Measurements from ENCODE around the gene GTF3A. TPM values are rescaled to one million over a fixed set of nuclear protein-coding genes. Genes with fewer than 3 reads are reported as not detected.
A peak's percentile ranks its signal among the peaks of the same experiment; 100 is the strongest.

Gene GTF3A
- total and polyA plus RNA-seq, 9 of the 15 experiments (the other 6 are each of a cell fraction or from before 2014, with no cell fraction given) = 47.5 to 303 (median 174) TPM

DNA sequence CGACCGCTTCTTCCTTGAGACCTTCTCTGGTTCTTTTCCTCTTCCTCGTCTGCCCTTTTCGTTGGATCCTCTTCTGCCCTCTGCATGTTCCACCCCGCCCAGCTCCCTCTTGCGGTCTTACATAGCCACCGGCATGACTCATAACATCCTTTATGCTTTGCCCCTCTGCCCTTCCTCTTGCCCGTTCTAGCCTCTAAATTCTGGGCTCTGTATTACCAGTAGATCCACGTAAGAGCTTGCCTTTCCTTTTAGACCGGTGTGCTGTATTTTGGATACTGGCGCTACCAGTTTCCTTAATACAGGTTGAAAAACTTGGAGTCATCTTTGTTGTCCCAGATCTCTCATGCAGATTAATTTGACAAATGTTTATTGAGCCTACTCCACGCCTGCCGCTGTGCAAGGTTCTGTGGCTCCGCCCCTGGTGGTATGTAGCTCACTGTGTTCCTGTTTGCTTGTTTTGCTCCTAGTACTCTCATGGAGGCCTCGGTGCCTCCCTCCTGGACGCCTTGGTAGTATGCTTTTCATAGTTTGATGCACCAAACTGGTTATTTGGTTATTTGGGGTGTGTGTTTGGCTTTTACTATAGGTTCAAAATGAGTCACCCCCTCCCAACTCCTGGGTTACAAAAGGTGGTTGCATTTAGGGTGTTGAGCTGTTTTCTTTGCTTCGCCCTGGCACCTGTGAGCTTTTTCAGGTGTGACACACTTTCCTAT, 1.7 kb downstream of the GTF3A start (continued):
- TF ChIP-seq, protein P1, sequence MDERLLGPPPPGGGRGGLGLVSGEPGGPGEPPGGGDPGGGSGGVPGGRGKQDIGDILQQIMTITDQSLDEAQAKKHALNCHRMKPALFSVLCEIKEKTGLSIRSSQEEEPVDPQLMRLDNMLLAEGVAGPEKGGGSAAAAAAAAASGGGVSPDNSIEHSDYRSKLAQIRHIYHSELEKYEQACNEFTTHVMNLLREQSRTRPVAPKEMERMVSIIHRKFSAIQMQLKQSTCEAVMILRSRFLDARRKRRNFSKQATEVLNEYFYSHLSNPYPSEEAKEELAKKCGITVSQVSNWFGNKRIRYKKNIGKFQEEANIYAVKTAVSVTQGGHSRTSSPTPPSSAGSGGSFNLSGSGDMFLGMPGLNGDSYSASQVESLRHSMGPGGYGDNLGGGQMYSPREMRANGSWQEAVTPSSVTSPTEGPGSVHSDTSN (CRISPR knock-in tag; IDR thresholded peaks at IDR 0.05; ENCODE audit: low read depth) = no peak
- TF ChIP-seq, protein P1 (tag; conservative IDR thresholded peaks at IDR 0.05; ENCODE audit: low read depth) = peak; percentile 62
- TF ChIP-seq KLF13 (tag; IDR thresholded peaks at IDR 0.05; ENCODE audit: borderline replicate concordance, low read depth) (no peak), U2AF2 (optimal IDR thresholded peaks at IDR 0.05; ENCODE audit: low read depth, low read length) (no peak), NFATC3 (IDR thresholded peaks at IDR 0.05) (no peak), ZNF165 (CRISPR knock-in tag; IDR thresholded peaks at IDR 0.05; ENCODE audit: borderline replicate concordance) (no peak), MTA2 (IDR thresholded peaks at IDR 0.05; ENCODE audit: low read depth) (peak; percentile 23), ZNF354B (CRISPR knock-in tag; IDR thresholded peaks at IDR 0.05) (no peak), ZBTB8A (IDR thresholded peaks at IDR 0.05; ENCODE audit: partially characterized antibody) (no peak), ZNF232 (CRISPR knock-in tag; IDR thresholded peaks at IDR 0.05) (no peak), ETV1 (tag; conservative IDR thresholded peaks at IDR 0.05; ENCODE audit: low read depth) (0 out of 2 replicates have a peak, but pooled peaks have one; percentile 15), BACH1 (tag; IDR thresholded peaks at IDR 0.05) (no peak), KLF16 (IDR thresholded peaks at IDR 0.05) (no peak), BHLHE40 (IDR thresholded peaks at IDR 0.05; ENCODE audit: low read length) (peak; percentile 14; the same call in 1 of the 2 replicates), BRD9 (IDR thresholded peaks at IDR 0.05; ENCODE audit: low read depth, partially characterized antibody) (peak; percentile 61)
- TF ChIP-seq, protein P2, sequence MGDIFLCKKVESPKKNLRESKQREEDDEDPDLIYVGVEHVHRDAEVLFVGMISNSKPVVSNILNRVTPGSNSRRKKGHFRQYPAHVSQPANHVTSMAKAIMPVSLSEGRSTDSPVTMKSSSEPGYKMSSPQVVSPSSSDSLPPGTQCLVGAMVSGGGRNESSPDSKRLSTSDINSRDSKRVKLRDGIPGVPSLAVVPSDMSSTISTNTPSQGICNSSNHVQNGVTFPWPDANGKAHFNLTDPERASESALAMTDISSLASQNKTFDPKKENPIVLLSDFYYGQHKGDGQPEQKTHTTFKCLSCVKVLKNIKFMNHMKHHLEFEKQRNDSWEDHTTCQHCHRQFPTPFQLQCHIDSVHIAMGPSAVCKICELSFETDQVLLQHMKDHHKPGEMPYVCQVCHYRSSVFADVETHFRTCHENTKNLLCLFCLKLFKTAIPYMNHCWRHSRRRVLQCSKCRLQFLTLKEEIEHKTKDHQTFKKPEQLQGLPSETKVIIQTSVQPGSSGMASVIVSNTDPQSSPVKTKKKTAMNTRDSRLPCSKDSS (IDR thresholded peaks at IDR 0.05; ENCODE audit: low read depth, partially characterized antibody) = no peak
- TF ChIP-seq, protein P3, sequence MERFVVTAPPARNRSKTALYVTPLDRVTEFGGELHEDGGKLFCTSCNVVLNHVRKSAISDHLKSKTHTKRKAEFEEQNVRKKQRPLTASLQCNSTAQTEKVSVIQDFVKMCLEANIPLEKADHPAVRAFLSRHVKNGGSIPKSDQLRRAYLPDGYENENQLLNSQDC (CRISPR knock-in tag; IDR thresholded peaks at IDR 0.05) = no peak
- TF ChIP-seq, protein P4, sequence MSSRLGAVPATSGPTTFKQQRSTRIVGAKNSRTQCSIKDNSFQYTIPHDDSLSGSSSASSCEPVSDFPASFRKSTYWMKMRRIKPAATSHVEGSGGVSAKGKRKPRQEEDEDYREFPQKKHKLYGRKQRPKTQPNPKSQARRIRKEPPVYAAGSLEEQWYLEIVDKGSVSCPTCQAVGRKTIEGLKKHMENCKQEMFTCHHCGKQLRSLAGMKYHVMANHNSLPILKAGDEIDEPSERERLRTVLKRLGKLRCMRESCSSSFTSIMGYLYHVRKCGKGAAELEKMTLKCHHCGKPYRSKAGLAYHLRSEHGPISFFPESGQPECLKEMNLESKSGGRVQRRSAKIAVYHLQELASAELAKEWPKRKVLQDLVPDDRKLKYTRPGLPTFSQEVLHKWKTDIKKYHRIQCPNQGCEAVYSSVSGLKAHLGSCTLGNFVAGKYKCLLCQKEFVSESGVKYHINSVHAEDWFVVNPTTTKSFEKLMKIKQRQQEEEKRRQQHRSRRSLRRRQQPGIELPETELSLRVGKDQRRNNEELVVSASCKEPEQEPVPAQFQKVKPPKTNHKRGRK (tag; IDR thresholded peaks at IDR 0.05) = no peak
- TF ChIP-seq, protein P5, sequence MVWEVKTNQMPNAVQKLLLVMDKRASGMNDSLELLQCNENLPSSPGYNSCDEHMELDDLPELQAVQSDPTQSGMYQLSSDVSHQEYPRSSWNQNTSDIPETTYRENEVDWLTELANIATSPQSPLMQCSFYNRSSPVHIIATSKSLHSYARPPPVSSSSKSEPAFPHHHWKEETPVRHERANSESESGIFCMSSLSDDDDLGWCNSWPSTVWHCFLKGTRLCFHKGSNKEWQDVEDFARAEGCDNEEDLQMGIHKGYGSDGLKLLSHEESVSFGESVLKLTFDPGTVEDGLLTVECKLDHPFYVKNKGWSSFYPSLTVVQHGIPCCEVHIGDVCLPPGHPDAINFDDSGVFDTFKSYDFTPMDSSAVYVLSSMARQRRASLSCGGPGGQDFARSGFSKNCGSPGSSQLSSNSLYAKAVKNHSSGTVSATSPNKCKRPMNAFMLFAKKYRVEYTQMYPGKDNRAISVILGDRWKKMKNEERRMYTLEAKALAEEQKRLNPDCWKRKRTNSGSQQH (CRISPR knock-in tag; IDR thresholded peaks at IDR 0.05) = no peak
- TF ChIP-seq, protein P6, sequence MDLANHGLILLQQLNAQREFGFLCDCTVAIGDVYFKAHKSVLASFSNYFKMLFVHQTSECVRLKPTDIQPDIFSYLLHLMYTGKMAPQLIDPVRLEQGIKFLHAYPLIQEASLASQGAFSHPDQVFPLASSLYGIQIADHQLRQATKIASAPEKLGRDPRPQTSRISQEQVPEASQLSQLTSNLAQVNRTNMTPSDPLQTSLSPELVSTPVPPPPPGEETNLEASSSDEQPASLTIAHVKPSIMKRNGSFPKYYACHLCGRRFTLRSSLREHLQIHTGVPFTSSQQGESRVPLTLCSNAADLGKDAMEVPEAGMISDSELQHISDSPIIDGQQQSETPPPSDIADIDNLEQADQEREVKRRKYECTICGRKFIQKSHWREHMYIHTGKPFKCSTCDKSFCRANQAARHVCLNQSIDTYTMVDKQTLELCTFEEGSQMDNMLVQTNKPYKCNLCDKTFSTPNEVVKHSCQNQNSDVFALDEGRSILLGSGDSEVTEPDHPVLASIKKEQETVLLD (IDR thresholded peaks at IDR 0.05) = peak; percentile 67; the same call in 1 of the 2 replicates

All from K562 (cell line).